HG03575 (cell line): Measurements from ENCODE around the gene B4GALNT4.

Source experiments
- ATAC-seq: cut with Tn5 transposase; IDR thresholded peaks from one replicate; pipeline ENCODE4 v1.9.1; 2021; ENCODE audit not compliant: unreplicated experiment, insufficient number of reproducible peaks, low FRiP score; ENCODE audit errors: extremely low read depth

B4GALNT4 gene

GRCh38 chr11:429391-429790 is 60.1 kb downstream of the B4GALNT4 start:
- ATAC-seq = no peak

DNA sequence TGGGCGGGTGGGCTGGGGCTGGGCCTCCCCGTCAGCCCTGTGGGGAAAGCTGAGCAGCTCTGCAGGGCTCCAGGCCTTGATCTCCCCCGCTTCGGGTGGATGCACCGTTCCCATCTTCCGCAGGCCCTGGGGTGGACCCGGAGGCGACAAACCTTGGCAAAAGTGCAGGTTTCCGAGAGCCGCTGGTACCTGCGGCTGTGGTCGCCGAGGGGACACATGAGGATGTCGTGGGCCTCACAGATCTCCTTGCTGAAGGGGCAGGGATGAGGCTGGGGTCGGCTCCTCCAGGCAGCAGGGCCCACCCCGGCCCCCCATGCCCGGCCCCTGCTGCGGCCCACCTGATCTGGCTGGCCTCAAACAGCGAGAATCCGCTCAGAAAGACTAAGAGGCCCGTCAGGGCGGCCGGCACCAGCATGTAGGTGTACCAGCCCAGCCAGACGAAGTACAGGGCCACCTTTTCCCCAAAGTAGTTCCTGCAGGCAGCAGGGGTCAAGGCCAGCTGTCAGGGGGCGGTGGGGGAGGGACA is 60.7 kb downstream of the B4GALNT4 start:
- no peak for ATAC-seq
